ENCODE data around the gene PODN. TPM values are rescaled to one million over a fixed set of nuclear protein-coding genes. Genes with fewer than 3 reads are reported as not detected.
A peak's percentile ranks its signal among the peaks of the same experiment; 100 is the strongest.

The PODN gene
- total RNA-seq, 1 experiment from 2014 or later, result 0.17 TPM

DNA sequence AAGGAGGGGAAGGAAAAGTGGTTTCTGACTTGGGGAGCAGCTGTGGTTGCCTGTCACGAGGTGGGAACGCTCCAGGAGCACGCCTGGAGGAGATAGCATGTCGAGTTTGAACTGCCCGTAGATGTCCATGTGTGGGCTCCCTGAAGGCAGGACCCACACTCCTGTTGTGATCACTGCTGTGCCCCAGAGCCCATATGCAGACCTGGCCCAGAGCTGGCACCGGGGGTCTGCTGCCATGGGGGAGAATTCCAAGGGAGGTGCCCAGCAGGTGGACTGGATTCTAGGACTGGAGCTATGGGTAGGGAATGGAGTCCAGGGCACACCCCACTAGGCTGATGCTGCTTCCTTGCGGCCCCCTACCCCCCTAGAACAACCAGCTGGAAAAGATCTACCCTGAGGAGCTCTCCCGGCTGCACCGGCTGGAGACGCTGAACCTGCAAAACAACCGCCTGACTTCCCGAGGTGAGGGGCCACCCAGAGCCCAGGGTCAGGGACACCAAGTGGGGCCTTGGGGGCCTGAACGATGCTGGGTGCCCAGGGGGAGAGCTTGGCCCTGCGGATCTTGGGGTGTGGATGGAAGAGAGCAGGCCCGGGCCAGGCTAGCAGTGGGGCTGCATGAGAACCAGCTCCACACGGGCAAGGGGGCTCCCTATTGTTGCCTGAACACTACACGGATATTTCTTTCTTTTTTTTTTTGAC, 9.3 kb downstream of the PODN start:
- no peaks in the 10 kb centered on the region for H3K36me3 Mint-ChIP-seq (ENCODE audit: insufficient read depth in 1 of 3, low read depth in 3 of 3)
- Histone ChIP-seq H4K8ac (replicated peaks; ENCODE audit: insufficient read length, low read depth, low read length) (no peak overlapping the region), H2AFZ (ENCODE audit: low read length) (no peak overlapping the region), H4K91ac (ENCODE audit: insufficient read length, low read depth, low read length) (no peak overlapping the region), H3K14ac (ENCODE audit: insufficient read depth, low read length) (no peak overlapping the region), H3K9me3 (ENCODE audit: control insufficient read depth, low read depth, low read length) (no peaks in the 10 kb centered on the region), H3K79me2 (ENCODE audit: insufficient read depth, low read length) (no peaks in the 10 kb centered on the region), H3K27me3 (ENCODE audit: insufficient read depth, low read length) (no peaks in the 10 kb centered on the region), H3K4me1 (ENCODE audit: insufficient read depth, low read length) (no peaks in the 10 kb centered on the region), H3K9ac (ENCODE audit: extremely low read depth, insufficient read length, low read length) (no peak overlapping the region), H3K79me1 (ENCODE audit: insufficient read depth, low read depth, low read length, poor library complexity, severe bottlenecking) (no peaks in the 10 kb centered on the region), H2BK15ac (ENCODE audit: low read depth, low read length) (no peak overlapping the region), H3T11ph (ENCODE audit: low read length) (no peak overlapping the region), H3K18ac (ENCODE audit: insufficient read length, low read depth, low read length) (no peak overlapping the region), H2AK5ac (ENCODE audit: insufficient read length, low read length) (no peak overlapping the region), H3K23me2 (ENCODE audit: insufficient read length, low read depth, low read length, poor library complexity, severe bottlenecking) (no peaks in the 10 kb centered on the region), H3K23ac (ENCODE audit: insufficient read length, low read depth, low read length) (no peak overlapping the region), H3K27ac (ENCODE audit: insufficient read length, low read depth, low read length) (no peak overlapping the region), H2BK12ac (ENCODE audit: insufficient read length, low read depth, low read length) (no peak overlapping the region), H3K56ac (ENCODE audit: insufficient read length, low read depth, low read length) (no peak overlapping the region), H2BK5ac (ENCODE audit: insufficient read length, low read length) (no peak overlapping the region), H4K5ac (ENCODE audit: insufficient read length, low read depth, low read length) (no peak overlapping the region), H3K4ac (ENCODE audit: low read depth, low read length) (no peak overlapping the region), H3K4me2 (ENCODE audit: insufficient read depth, insufficient read length, low read length) (no peak overlapping the region), H2BK20ac (ENCODE audit: low read depth, low read length, poor library complexity, severe bottlenecking) (no peak overlapping the region), H2BK120ac (ENCODE audit: low read depth, low read length, poor library complexity, severe bottlenecking) (no peak overlapping the region), H4K20me1 (ENCODE audit: control insufficient read depth, insufficient read depth, insufficient read length) (no peaks in the 10 kb centered on the region)
- peak overlapping the region in 1 of 3 experiments; percentile 57; a peak in 1 of 7 replicates for H3K27ac Mint-ChIP-seq
- no peaks in the 10 kb centered on the region; the same call in 1 of the 2 replicates for H3K27me3 Mint-ChIP-seq (ENCODE audit: low read depth)
- no CpG with 5 or more reads among the region's 17 CpGs for WGBS (ENCODE audit: extremely low coverage, insufficient read length, low lambda C conversion rate)
- no peak overlapping the region for H3K4me3 Mint-ChIP-seq
- peaks cover 0 to 9% of the 10 kb centered on the region in 2 experiments; a peak in 1 of 4 replicates for H3K4me1 Mint-ChIP-seq
- TF ChIP-seq, protein P1, sequence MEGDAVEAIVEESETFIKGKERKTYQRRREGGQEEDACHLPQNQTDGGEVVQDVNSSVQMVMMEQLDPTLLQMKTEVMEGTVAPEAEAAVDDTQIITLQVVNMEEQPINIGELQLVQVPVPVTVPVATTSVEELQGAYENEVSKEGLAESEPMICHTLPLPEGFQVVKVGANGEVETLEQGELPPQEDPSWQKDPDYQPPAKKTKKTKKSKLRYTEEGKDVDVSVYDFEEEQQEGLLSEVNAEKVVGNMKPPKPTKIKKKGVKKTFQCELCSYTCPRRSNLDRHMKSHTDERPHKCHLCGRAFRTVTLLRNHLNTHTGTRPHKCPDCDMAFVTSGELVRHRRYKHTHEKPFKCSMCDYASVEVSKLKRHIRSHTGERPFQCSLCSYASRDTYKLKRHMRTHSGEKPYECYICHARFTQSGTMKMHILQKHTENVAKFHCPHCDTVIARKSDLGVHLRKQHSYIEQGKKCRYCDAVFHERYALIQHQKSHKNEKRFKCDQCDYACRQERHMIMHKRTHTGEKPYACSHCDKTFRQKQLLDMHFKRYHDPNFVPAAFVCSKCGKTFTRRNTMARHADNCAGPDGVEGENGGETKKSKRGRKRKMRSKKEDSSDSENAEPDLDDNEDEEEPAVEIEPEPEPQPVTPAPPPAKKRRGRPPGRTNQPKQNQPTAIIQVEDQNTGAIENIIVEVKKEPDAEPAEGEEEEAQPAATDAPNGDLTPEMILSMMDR (conservative IDR thresholded peaks at IDR 0.05), result no peak
- no peaks in the 10 kb centered on the region for H3K9me3 Mint-ChIP-seq
- DNase-seq, result no peak

Data from H9 (cell line).